Measurements from ENCODE around the gene KDM8.

GRCh38 chr16:27239026-27239425, 35.7 kb downstream of the KDM8 start:
- TF ChIP-seq CTCF (IDR thresholded peaks at IDR 0.05) (no peak), POLR2AphosphoS5 (IDR thresholded peaks at IDR 0.05; ENCODE audit: low read depth, low read length) (no peak)

All from Panc1 (cell line).